ENCODE results near the gene KIAA1217. TPM values are rescaled to one million over a fixed set of nuclear protein-coding genes. Genes with fewer than 3 reads are reported as not detected.

The KIAA1217 gene
- total and polyA plus RNA-seq, 2 donors from 2014 or later, result 10.4 to 63.8 TPM

GRCh38 chr10:24590697-24591457, 381.9 kb downstream of the KIAA1217 start:
- Histone ChIP-seq H3K9me3 (ENCODE audit: control insufficient read depth in 2 of 3, insufficient read depth in 1 of 3, low read length in 3 of 3) (no peaks in the 10 kb centered on the region), H3K36me3 (ENCODE audit: control insufficient read depth in 2 of 3, insufficient read depth in 3 of 3, low read length in 3 of 3) (peaks cover 5 to 54% (median 19%) of the 10 kb centered on the region in 3 donors), H3K9ac (ENCODE audit: low read length in 3 of 3) (no peak overlapping the region), H3K4me3 (ENCODE audit: low read length in 3 of 3) (no peak overlapping the region), H3K27me3 (ENCODE audit: control insufficient read depth, insufficient read depth, low read length) (no peaks in the 10 kb centered on the region), H3K27ac (ENCODE audit: low read depth in 2 of 2, low read length in 2 of 2) (no peak overlapping the region), H3K4me1 (ENCODE audit: control insufficient read depth in 2 of 3, insufficient read depth in 2 of 3, low read depth in 1 of 3, low read length in 3 of 3) (no peaks in the 10 kb centered on the region)
- no peak for DNase-seq
- TF ChIP-seq, protein P1, sequence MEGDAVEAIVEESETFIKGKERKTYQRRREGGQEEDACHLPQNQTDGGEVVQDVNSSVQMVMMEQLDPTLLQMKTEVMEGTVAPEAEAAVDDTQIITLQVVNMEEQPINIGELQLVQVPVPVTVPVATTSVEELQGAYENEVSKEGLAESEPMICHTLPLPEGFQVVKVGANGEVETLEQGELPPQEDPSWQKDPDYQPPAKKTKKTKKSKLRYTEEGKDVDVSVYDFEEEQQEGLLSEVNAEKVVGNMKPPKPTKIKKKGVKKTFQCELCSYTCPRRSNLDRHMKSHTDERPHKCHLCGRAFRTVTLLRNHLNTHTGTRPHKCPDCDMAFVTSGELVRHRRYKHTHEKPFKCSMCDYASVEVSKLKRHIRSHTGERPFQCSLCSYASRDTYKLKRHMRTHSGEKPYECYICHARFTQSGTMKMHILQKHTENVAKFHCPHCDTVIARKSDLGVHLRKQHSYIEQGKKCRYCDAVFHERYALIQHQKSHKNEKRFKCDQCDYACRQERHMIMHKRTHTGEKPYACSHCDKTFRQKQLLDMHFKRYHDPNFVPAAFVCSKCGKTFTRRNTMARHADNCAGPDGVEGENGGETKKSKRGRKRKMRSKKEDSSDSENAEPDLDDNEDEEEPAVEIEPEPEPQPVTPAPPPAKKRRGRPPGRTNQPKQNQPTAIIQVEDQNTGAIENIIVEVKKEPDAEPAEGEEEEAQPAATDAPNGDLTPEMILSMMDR (IDR thresholded peaks at IDR 0.05; ENCODE audit: borderline replicate concordance, extremely low read depth, insufficient read depth), result no peak
- FAIRE-seq, result no peak
- intact Hi-C loops (cut with DNase I), result no loop called here

- DNase-seq (no peak), FAIRE-seq (no peak)
- intact Hi-C loops (cut with DNase I), result no loop called here
- H3K27me3 ChIP-seq (ENCODE audit: control insufficient read depth, insufficient read depth, low read length), result no peaks in the 10 kb centered on the region
- peaks cover 8 to 47% (median 16%) of the 10 kb centered on the region in 3 donors for H3K36me3 ChIP-seq (ENCODE audit: control insufficient read depth in 2 of 3, insufficient read depth in 3 of 3, low read length in 3 of 3)
- H3K9me3 ChIP-seq (ENCODE audit: control insufficient read depth in 2 of 3, insufficient read depth in 1 of 3, low read length in 3 of 3), result no peaks in the 10 kb centered on the region
- H3K4me3 ChIP-seq (ENCODE audit: low read length in 3 of 3), result no peak overlapping the region
- TF ChIP-seq, protein P1 (IDR thresholded peaks at IDR 0.05; ENCODE audit: borderline replicate concordance, extremely low read depth, insufficient read depth), result no peak
- H3K4me1 ChIP-seq (ENCODE audit: control insufficient read depth in 2 of 3, insufficient read depth in 2 of 3, low read depth in 1 of 3, low read length in 3 of 3), result no peaks in the 10 kb centered on the region
- H3K9ac ChIP-seq (ENCODE audit: low read length in 3 of 3), result no peak overlapping the region
- no peak overlapping the region for H3K27ac ChIP-seq (ENCODE audit: low read depth in 2 of 2, low read length in 2 of 2)
These were observed 387.4 kb downstream of the KIAA1217 start for GRCh38 chr10:24596217-24596930.

DNA sequence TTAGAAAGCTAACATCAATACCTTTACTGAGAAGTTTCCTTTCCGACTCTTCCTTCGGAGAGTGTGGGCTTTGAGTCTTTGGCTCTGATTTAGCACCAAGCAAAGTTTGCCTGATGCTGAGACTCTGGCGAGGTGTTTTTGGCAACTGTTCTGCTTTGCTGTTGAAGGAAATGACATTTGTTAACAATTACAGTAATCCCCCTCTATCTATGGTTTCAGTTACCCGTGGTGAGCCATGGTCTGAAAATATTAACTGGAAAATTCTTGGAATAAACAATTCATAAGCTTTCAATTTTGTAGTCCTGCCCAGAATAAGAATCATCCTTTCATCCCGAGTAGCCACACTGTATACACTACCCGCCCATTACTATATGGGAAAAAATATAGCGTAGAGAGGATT, 388.5 kb downstream of the KIAA1217 start:
- H3K4me3 ChIP-seq (ENCODE audit: low read length in 3 of 3), result no peak overlapping the region
- no peaks in the 10 kb centered on the region for H3K4me1 ChIP-seq (ENCODE audit: control insufficient read depth in 2 of 3, insufficient read depth in 2 of 3, low read depth in 1 of 3, low read length in 3 of 3)
- H3K27me3 ChIP-seq (ENCODE audit: control insufficient read depth, insufficient read depth, low read length), result no peaks in the 10 kb centered on the region
- H3K36me3 ChIP-seq (ENCODE audit: control insufficient read depth in 2 of 3, insufficient read depth in 3 of 3, low read length in 3 of 3), result peaks cover 8 to 44% (median 15%) of the 10 kb centered on the region in 3 donors
- H3K9ac ChIP-seq (ENCODE audit: low read length in 3 of 3), result no peak overlapping the region
- H3K27ac ChIP-seq (ENCODE audit: low read depth in 2 of 2, low read length in 2 of 2), result no peak overlapping the region
- TF ChIP-seq, protein P1 (IDR thresholded peaks at IDR 0.05; ENCODE audit: borderline replicate concordance, extremely low read depth, insufficient read depth), result no peak
- DNase-seq (no peak), FAIRE-seq (no peak)
- H3K9me3 ChIP-seq (ENCODE audit: control insufficient read depth in 2 of 3, insufficient read depth in 1 of 3, low read length in 3 of 3), result no peaks in the 10 kb centered on the region
- intact Hi-C loops (cut with DNase I), result no loop called here

Small RNAs within 50 kb of the gene (microRNA-seq; reads per million reads assigned to microRNA genes)
- gene MIR603, result not detected

Data from kidney (tissue), 14 donors.